ENCODE measurements around the gene TMEM240.

DNA sequence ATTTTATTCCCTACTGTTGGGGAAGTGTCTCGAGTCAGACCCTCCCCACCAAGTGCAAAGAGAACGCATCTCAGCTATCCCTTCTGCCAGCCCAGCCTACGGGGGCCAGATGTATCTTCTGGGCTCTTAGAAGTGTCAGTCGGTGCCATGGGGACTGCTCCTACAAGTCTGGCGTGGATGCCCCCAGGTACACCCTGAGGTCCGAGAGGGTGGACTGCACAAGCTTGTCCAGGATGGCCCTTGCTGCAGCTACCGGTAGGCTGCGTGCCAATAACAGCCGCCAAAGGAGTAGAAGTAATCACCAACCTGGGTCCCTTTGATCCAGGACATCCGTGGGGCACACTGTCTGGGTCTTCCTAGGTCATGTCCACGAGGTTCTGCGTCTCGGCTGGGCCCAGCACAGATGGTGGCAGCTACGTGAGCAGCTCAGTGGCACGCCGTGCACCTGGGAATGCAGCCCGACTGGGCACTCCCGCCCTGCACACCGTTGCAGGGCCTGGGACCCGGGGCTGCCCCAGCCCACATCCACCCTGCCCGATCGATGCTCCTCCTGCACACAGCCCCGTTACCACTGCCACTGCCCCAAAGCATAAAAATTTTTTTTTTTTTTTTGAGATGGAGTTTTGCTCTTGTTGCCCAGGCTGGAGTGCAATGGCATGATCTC lies 43.1 kb upstream of the TMEM240 start:
- TF ChIP-seq, protein P1, sequence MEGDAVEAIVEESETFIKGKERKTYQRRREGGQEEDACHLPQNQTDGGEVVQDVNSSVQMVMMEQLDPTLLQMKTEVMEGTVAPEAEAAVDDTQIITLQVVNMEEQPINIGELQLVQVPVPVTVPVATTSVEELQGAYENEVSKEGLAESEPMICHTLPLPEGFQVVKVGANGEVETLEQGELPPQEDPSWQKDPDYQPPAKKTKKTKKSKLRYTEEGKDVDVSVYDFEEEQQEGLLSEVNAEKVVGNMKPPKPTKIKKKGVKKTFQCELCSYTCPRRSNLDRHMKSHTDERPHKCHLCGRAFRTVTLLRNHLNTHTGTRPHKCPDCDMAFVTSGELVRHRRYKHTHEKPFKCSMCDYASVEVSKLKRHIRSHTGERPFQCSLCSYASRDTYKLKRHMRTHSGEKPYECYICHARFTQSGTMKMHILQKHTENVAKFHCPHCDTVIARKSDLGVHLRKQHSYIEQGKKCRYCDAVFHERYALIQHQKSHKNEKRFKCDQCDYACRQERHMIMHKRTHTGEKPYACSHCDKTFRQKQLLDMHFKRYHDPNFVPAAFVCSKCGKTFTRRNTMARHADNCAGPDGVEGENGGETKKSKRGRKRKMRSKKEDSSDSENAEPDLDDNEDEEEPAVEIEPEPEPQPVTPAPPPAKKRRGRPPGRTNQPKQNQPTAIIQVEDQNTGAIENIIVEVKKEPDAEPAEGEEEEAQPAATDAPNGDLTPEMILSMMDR (IDR thresholded peaks at IDR 0.05): no peak
- no peak for TF ChIP-seq POLR2A (IDR thresholded peaks at IDR 0.05)
